Left lobe of liver (tissue), 2 donors: Measurements from ENCODE around the gene SPINK1. TPM values are rescaled to one million over a fixed set of nuclear protein-coding genes. Genes with fewer than 3 reads are reported as not detected.
"Not testable (repeated sequence)": the region's sequence is repeated elsewhere in the genome, so short reads cannot be mapped to it uniquely, and the experiment has no call there.

ENCODE experiments used
- ATAC-seq: fragments of 200-7000 bp; cut with Tn5 transposase; one replicate; pipeline ENCODE4 v1.9.1; 2020; ENCODE audit warnings: mild to moderate bottlenecking, moderate library complexity
- DNase-seq: peaks from one replicate; pipeline ENCODE4 v3.0.0-alpha.2; 2020; ENCODE audit warnings: low spot score
- total RNA-seq: library from RNA; stranded (reverse); gene quantifications from one replicate; pipeline ENCODE4 v1.2.1, GENCODE V29; 2021
- donor health status: DM: no; HTN: no; CAD: no; lungs with moderate emphysema.
- donor health status: DM: no; HTN: yes; CAD: no.

The SPINK1 gene
- total RNA-seq, 1 donor from 2014 or later = 20.0 TPM

GRCh38 chr5:147809830-147810666, 21.4 kb downstream of the SPINK1 start:
- ATAC-seq (no peak), DNase-seq (no peak)

GRCh38 chr5:147805030-147805454, 26.4 kb downstream of the SPINK1 start:
- DNase-seq (no peak), ATAC-seq (no peak)

- DNase-seq (no peak), ATAC-seq (peak; percentile 25)
Observed at GRCh38 chr5:147804334-147804733, 27.1 kb downstream of the SPINK1 start.

- no peak for ATAC-seq
- DNase-seq = no peak
Observed at GRCh38 chr5:147803926-147804325, 27.5 kb downstream of the SPINK1 start.

- not testable (repeated sequence) for ATAC-seq
Observed at GRCh38 chr5:147803161-147803560, 28.3 kb downstream of the SPINK1 start.

GRCh38 chr5:147801461-147801860, 30.0 kb downstream of the SPINK1 start:
- ATAC-seq (peak; percentile 97), DNase-seq (peak; percentile 54)

More at GRCh38 chr5:147803161-147803560, 28.3 kb downstream of the SPINK1 start:
- not testable (repeated sequence) for DNase-seq

GRCh38 chr5:147800491-147800890, 31.0 kb downstream of the SPINK1 start:
- ATAC-seq (no peak), DNase-seq (no peak)

GRCh38 chr5:147796556-147797308, 34.7 kb downstream of the SPINK1 start:
- ATAC-seq = no peak
- no peak for DNase-seq

- ATAC-seq (no peak), DNase-seq (no peak)
Observed at GRCh38 chr5:147791181-147791580, 40.3 kb downstream of the SPINK1 start.

GRCh38 chr5:147789820-147790219, 41.7 kb downstream of the SPINK1 start:
- DNase-seq (no peak), ATAC-seq (no peak)

- DNase-seq (no peak), ATAC-seq (no peak)
Observed at GRCh38 chr5:147788023-147788422, 43.4 kb downstream of the SPINK1 start.

- ATAC-seq (peak; percentile 66), DNase-seq (no peak)
Observed at GRCh38 chr5:147786142-147786541, 45.3 kb downstream of the SPINK1 start.

- ATAC-seq (no peak), DNase-seq (no peak)
Observed at GRCh38 chr5:147784146-147784987, 47.1 kb downstream of the SPINK1 start.

- peak; percentile 33 for ATAC-seq
- DNase-seq = no peak
Observed at GRCh38 chr5:147782110-147783028, 49.1 kb downstream of the SPINK1 start, which contains the start of gene JAKMIP2. JAKMIP2 (minus strand) TSS chr5:147782728; CDS start chr5:147671806, 110,922 bp downstream.

- DNase-seq (no peak), ATAC-seq (no peak)
Observed at GRCh38 chr5:147780924-147781573, 50.4 kb downstream of the SPINK1 start.

GRCh38 chr5:147779694-147780093, 51.8 kb downstream of the SPINK1 start:
- ATAC-seq (no peak), DNase-seq (no peak)

GRCh38 chr5:147776989-147777388, 54.5 kb downstream of the SPINK1 start:
- no peak for ATAC-seq
- no peak for DNase-seq
